Endothelial cell of umbilical vein (primary cell): Measurements from ENCODE around the gene UTS2B. TPM values are rescaled to one million over a fixed set of nuclear protein-coding genes. Genes with fewer than 3 reads are reported as not detected.

Experiments used
- BruUV-seq: library from RNA; stranded (reverse); fragments of 400-500 nt; replicated peaks from 2 replicates; lab custom pipeline; 2021; lab: Mats Ljungman, UMichigan
- CTCF ChIA-PET: fragments of 300-600, 350-600 bp; sonication (Branson Sonifier 250); formaldehyde crosslinking; loops from one replicate; lab custom pipeline; 2021; ENCODE audit warnings: antibody characterized with exemption, inconsistent platforms; lab: Charles Lee
- POLR2A ChIA-PET: fragments of 300-600, 350-600 bp; sonication (Branson Sonifier 250); formaldehyde crosslinking; loops from one replicate; lab custom pipeline; 2021; ENCODE audit warnings: antibody characterized with exemption, inconsistent platforms; lab: Charles Lee
- DNase-seq: peaks from one replicate; pipeline ENCODE4 v3.0.0-alpha.2; 2011; ENCODE audit warnings: low read depth, low spot score
- FAIRE-seq: peaks from 2 replicates; lab custom pipeline; 2011; peaks lifted over from hg19 to GRCh38; lab: Jason Lieb, UNC
- H2AFZ ChIP-seq: 2 replicates; pipeline ENCODE4 v1.6.0; 2012; ENCODE audit warnings: low read depth, low read length, control low read depth, inconsistent platforms
- H3K27ac ChIP-seq: 2 replicates; pipeline ENCODE4 v1.5.1; 2011; ENCODE audit warnings: low read depth, mild to moderate bottlenecking, control low read depth, low read length, moderate library complexity; ENCODE audit not compliant: insufficient read depth
- H3K27me3 ChIP-seq, 2 experiments: 2 replicates each; pipeline versions ENCODE4 v1.6.0 to v1.6.1; 2011; ENCODE audit warnings: low read length in 2 of 2, mixed read lengths in 1 of 2; ENCODE audit not compliant: control insufficient read depth in 2 of 2, insufficient read depth in 2 of 2
- H3K36me3 ChIP-seq, 2 experiments: 2 replicates in 1 of 2; 3 replicates in 1 of 2; pipeline ENCODE4 v1.5.1; 2011; ENCODE audit warnings: low read length in 2 of 2, mild to moderate bottlenecking in 1 of 2, moderate library complexity in 1 of 2; ENCODE audit not compliant: control insufficient read depth in 2 of 2, insufficient read depth in 2 of 2; ENCODE audit errors: extremely low read depth in 1 of 2
- H3K4me1 ChIP-seq: 3 replicates; pipeline ENCODE4 v1.5.1; 2011; ENCODE audit warnings: mild to moderate bottlenecking, low read length; ENCODE audit not compliant: control insufficient read depth, insufficient read depth; ENCODE audit errors: extremely low read depth
- H3K4me2 ChIP-seq: 2 replicates; pipeline ENCODE4 v1.6.1; 2011; ENCODE audit warnings: low read length, control low read depth, mixed read lengths; ENCODE audit not compliant: insufficient read depth
- H3K4me3 ChIP-seq, 3 experiments: fragments of 200-600 bp in 1 of 3; sonication (generic), shearing (Covaris generic) in 1 of 3; replicated peaks in 1 of 3; 2 replicates each; pipeline ENCODE4 v1.5.1; 2011 to 2016; ENCODE audit warnings: control low read depth in 3 of 3, low read length in 3 of 3, mild to moderate bottlenecking in 2 of 3, inconsistent platforms in 1 of 3, low read depth in 1 of 3, moderate library complexity in 1 of 3; ENCODE audit not compliant: insufficient read depth in 1 of 3
- H3K79me2 ChIP-seq: 2 replicates; pipeline ENCODE4 v1.6.0; 2012; ENCODE audit warnings: low read length, inconsistent platforms; ENCODE audit not compliant: control insufficient read depth, insufficient read depth
- H3K9ac ChIP-seq: replicated peaks from 2 replicates; pipeline ENCODE3; 2011; ENCODE audit warnings: low read length, control low read depth; ENCODE audit not compliant: insufficient read depth; ENCODE audit errors: extremely low read depth
- H3K9me1 ChIP-seq: replicated peaks from 3 replicates; pipeline ENCODE4 v1.6.0; 2011; ENCODE audit warnings: mild to moderate bottlenecking, low read length; ENCODE audit not compliant: control insufficient read depth, insufficient read depth; ENCODE audit errors: extremely low read depth
- H3K9me3 ChIP-seq: replicated peaks from 2 replicates; pipeline ENCODE4 v1.5.1; 2012; ENCODE audit warnings: low read length, inconsistent platforms; ENCODE audit not compliant: control insufficient read depth, insufficient read depth
- H4K20me1 ChIP-seq: replicated peaks from 2 replicates; pipeline ENCODE3; 2011; ENCODE audit warnings: mild to moderate bottlenecking, low read length; ENCODE audit not compliant: control insufficient read depth, insufficient read depth; ENCODE audit errors: extremely low read depth
- CTCF ChIP-seq, 2 donors: IDR thresholded peaks; 1 replicate in 1 of 2; 2 replicates in 1 of 2; pipeline ENCODE4 v1.5.1; 2011; ENCODE audit warnings: low read length in 2 of 2, mild to moderate bottlenecking in 2 of 2, moderate library complexity in 2 of 2, control low read depth in 1 of 2, inconsistent platforms in 1 of 2, low read depth in 1 of 2; ENCODE audit not compliant: insufficient read depth in 1 of 2; ENCODE audit errors: extremely low read depth in 1 of 2
- EZH2 ChIP-seq: IDR thresholded peaks from 2 replicates; pipeline ENCODE4 v1.6.1; 2012; ENCODE audit warnings: borderline replicate concordance, low read depth, mild to moderate bottlenecking, moderate library complexity, low read length, inconsistent platforms; ENCODE audit not compliant: severe bottlenecking
- FOS ChIP-seq: IDR thresholded peaks from 2 replicates; pipeline ENCODE4 v1.6.1; 2011; ENCODE audit warnings: mild to moderate bottlenecking, low read length, moderate library complexity, borderline replicate concordance; ENCODE audit not compliant: insufficient read depth
- GATA2 ChIP-seq: IDR thresholded peaks from 2 replicates; pipeline ENCODE4 v1.7.0; 2011; ENCODE audit warnings: low read depth, mild to moderate bottlenecking, moderate library complexity, mixed read lengths, low read length; ENCODE audit not compliant: insufficient read length, insufficient read depth
- JUN ChIP-seq: IDR thresholded peaks from 2 replicates; pipeline ENCODE4 v1.6.1; 2011; ENCODE audit warnings: borderline replicate concordance, low read depth; ENCODE audit not compliant: insufficient read length, insufficient read depth
- MYC ChIP-seq: IDR thresholded peaks from one replicate; pipeline ENCODE4 v1.6.1; 2011; ENCODE audit warnings: mild to moderate bottlenecking, low read depth, low read length
- POLR2A ChIP-seq: IDR thresholded peaks from 2 replicates; pipeline ENCODE4 v1.6.1; 2012; ENCODE audit warnings: low read depth, mild to moderate bottlenecking, control low read depth, low read length
- POLR2AphosphoS5 ChIP-seq: IDR thresholded peaks from 2 replicates; pipeline ENCODE4 v1.6.1; 2012; ENCODE audit warnings: low read depth, mild to moderate bottlenecking, control low read depth, low read length, moderate library complexity; ENCODE audit not compliant: insufficient read depth
- dilution Hi-C: fragments of 300-500 bp; cut with MboI; formaldehyde crosslinking; loops from one replicate; pipeline ENCODE4 v1.15.0; 2019; ENCODE audit warnings: low sequenced_read_pairs; ENCODE audit not compliant: extremely low pct_ligation_motif_present
- intact Hi-C: fragments of 100-400 bp; cut with micrococcal nuclease; formaldehyde crosslinking; loops from one replicate; pipeline ENCODE4 v1.10.0; 2022
- polyA plus RNA-seq, 4 experiments: library from polyadenylated mRNA; depleted of rRNA in 3 of 4; stranded (reverse) in 3 of 4; unstranded in 1 of 4; fragments of >200 nt; gene quantifications; 2 replicates each; pipeline versions ENCODE4 v1.2.1 to v1.2.3, GENCODE V29; 2011 to 2012; ENCODE audit warnings: missing spikeins in 1 of 4
- total RNA-seq: library from RNA; stranded (reverse); gene quantifications from 2 replicates; pipeline ENCODE4 v1.2.3, GENCODE V29; 2021
- TF ChIP-seq, protein P1 (sequence below): IDR thresholded peaks from 2 replicates; pipeline ENCODE4 v1.6.1; 2011; ENCODE audit not compliant: insufficient read depth, insufficient read length

Gene UTS2B
- total and polyA plus RNA-seq, 2 donors (not counting 3 experiments of a cell fraction or from before 2014, with no cell fraction given): 0.21 to 1.1 TPM

DNA sequence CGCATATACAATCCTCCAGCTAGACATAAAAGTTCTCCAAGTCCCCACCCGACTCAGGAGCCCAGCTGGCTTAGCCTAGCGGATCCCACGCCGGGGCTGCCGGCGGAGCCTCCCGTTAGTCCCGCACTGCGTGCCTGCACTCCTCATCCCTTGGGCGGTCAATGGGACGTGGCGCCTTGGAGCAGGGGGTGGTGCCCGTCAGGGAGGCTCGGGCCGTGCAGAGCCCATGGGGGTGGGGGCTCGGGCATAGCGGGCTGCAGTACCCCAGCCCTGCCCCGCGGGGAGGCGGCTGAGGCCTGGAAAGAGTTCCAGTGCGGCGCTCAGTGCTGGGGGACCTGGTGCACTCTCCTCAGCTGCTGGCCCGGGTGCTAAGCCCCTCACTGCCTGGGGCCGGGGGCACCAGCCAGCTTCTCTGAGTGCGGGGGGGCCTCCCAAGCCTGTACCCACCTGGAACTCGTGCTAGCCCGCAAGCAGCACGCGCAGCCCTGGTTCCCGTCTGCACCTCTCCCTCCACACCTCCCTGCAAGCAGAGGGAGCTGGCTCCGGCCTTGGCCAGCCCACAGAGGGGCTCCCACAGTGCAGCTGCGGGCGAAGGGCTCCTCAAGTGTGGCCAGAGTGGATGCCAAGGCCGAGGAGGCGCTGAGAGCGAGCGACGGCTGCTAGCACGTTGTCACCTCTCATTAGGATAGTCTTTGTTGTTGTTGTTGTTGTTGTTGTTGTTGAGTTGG lies 13.3 kb downstream of the UTS2B start:
- no peak for DNase-seq
- ChIA-PET CTCF (interaction anchor here (2.0 kb wide), 1 partner anchor 10 kb away, joined by 4 read pairs; no protein-coding TSS in a partner anchor), POLR2A (no interaction called here)
- H3K27ac ChIP-seq: no peak overlapping the region
- H3K9me3 ChIP-seq: no peaks in the 10 kb centered on the region
- H3K9ac ChIP-seq: no peak overlapping the region
- no TSS peak for BruUV-seq
- no peaks in the 10 kb centered on the region for H3K36me3 ChIP-seq
- no peak overlapping the region for H3K4me3 ChIP-seq
- no peak for FAIRE-seq
- H2AFZ ChIP-seq: no peak overlapping the region
- H3K4me1 ChIP-seq: peaks cover 4% of the 10 kb centered on the region
- H3K27me3 ChIP-seq: no peaks in the 10 kb centered on the region
- H3K9me1 ChIP-seq: no peaks in the 10 kb centered on the region
- H3K4me2 ChIP-seq: no peak overlapping the region
- TF ChIP-seq JUN: no peak
- TF ChIP-seq POLR2AphosphoS5: no peak
- no peak for TF ChIP-seq MYC
- TF ChIP-seq, protein P1, sequence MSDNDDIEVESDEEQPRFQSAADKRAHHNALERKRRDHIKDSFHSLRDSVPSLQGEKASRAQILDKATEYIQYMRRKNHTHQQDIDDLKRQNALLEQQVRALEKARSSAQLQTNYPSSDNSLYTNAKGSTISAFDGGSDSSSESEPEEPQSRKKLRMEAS: no peak
- TF ChIP-seq FOS: no peak
- no peak for TF ChIP-seq POLR2A
- TF ChIP-seq GATA2: no peak
- TF ChIP-seq EZH2: no peak
- no peak for TF ChIP-seq CTCF (IDR thresholded peaks at IDR 0.05; ENCODE audit: extremely low read depth in 1 of 2, insufficient read depth in 1 of 2, low read depth in 1 of 2, low read length in 2 of 2)
- intact Hi-C loops (no loop called here), dilution Hi-C loops (no loop called here)
- no peaks in the 10 kb centered on the region for H3K79me2 ChIP-seq
- H4K20me1 ChIP-seq: no peaks in the 10 kb centered on the region
